NCI-H446 treated with DMSO at 0.1 percent for 48 hours (cell line): ENCODE measurements around the gene CACNA2D2.
A peak's percentile ranks its signal among the peaks of the same experiment; 100 is the strongest.

Experiments
- DNase-seq: peaks from one replicate; lab custom pipeline; 2025; lab: John Stamatoyannopoulos, UW

Gene CACNA2D2

GRCh38 chr3:50502225-50502583 is 1.2 kb downstream of the CACNA2D2 start:
- DNase-seq: no peak

GRCh38 chr3:50495609-50496423 is 7.6 kb downstream of the CACNA2D2 start:
- DNase-seq: no peak

GRCh38 chr3:50494126-50494525 is 9.3 kb downstream of the CACNA2D2 start:
- no peak for DNase-seq

GRCh38 chr3:50493623-50494022 is 9.8 kb downstream of the CACNA2D2 start:
- DNase-seq: no peak

- no peak for DNase-seq
These were observed 10.3 kb downstream of the CACNA2D2 start for GRCh38 chr3:50493086-50493485.

GRCh38 chr3:50491023-50491422 is 12.4 kb downstream of the CACNA2D2 start:
- DNase-seq: no peak

GRCh38 chr3:50490424-50490823 is 13.0 kb downstream of the CACNA2D2 start:
- no peak for DNase-seq

- DNase-seq: no peak
These were observed 16.3 kb downstream of the CACNA2D2 start for GRCh38 chr3:50487181-50487580.

- no peak for DNase-seq
These were observed 17.1 kb downstream of the CACNA2D2 start for GRCh38 chr3:50486219-50486888.

GRCh38 chr3:50484722-50485121 is 18.7 kb downstream of the CACNA2D2 start:
- DNase-seq: peak; percentile 2

- DNase-seq: peak; percentile 31
These were observed 20.1 kb downstream of the CACNA2D2 start for GRCh38 chr3:50483374-50483773.

GRCh38 chr3:50481992-50482391 is 21.4 kb downstream of the CACNA2D2 start:
- DNase-seq: no peak

- DNase-seq: no peak
These were observed 23.0 kb downstream of the CACNA2D2 start for GRCh38 chr3:50480471-50480870.

GRCh38 chr3:50479523-50479922 is 23.9 kb downstream of the CACNA2D2 start:
- DNase-seq: no peak

- DNase-seq: no peak
These were observed 24.7 kb downstream of the CACNA2D2 start for GRCh38 chr3:50478671-50479260.

GRCh38 chr3:50478051-50478450 is 25.4 kb downstream of the CACNA2D2 start:
- DNase-seq: no peak

GRCh38 chr3:50475348-50475747 is 28.1 kb downstream of the CACNA2D2 start:
- DNase-seq: no peak

GRCh38 chr3:50474717-50475116 is 28.7 kb downstream of the CACNA2D2 start:
- no peak for DNase-seq

GRCh38 chr3:50473768-50474167 is 29.7 kb downstream of the CACNA2D2 start:
- DNase-seq: peak; percentile 27

- no peak for DNase-seq
These were observed 30.5 kb downstream of the CACNA2D2 start for GRCh38 chr3:50472958-50473357.

- DNase-seq: no peak
These were observed 32.8 kb downstream of the CACNA2D2 start for GRCh38 chr3:50470658-50471057.

- DNase-seq: no peak
These were observed 35.5 kb downstream of the CACNA2D2 start for GRCh38 chr3:50467919-50468318.

GRCh38 chr3:50466177-50466576 is 37.3 kb downstream of the CACNA2D2 start:
- DNase-seq: no peak
